ENCODE data around the gene SDHC.

DNA sequence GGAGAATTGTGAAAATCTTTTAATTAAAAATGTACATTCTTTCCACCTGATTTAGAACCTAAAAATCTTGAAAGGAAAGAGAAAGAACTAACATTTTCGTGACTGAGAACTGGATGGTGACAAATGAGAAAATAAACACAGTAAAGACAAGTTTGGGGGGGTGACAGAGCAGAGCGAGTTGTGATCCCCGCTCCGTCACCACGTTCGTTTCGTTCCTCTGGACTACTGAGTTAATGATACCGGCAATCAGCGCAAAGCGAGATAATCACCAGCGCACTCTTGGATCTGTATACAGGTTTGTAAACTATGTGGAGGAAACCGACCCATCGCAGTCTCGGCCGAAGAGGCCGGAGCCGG, 84.7 kb downstream of the SDHC start:
- TF ChIP-seq, protein P1, sequence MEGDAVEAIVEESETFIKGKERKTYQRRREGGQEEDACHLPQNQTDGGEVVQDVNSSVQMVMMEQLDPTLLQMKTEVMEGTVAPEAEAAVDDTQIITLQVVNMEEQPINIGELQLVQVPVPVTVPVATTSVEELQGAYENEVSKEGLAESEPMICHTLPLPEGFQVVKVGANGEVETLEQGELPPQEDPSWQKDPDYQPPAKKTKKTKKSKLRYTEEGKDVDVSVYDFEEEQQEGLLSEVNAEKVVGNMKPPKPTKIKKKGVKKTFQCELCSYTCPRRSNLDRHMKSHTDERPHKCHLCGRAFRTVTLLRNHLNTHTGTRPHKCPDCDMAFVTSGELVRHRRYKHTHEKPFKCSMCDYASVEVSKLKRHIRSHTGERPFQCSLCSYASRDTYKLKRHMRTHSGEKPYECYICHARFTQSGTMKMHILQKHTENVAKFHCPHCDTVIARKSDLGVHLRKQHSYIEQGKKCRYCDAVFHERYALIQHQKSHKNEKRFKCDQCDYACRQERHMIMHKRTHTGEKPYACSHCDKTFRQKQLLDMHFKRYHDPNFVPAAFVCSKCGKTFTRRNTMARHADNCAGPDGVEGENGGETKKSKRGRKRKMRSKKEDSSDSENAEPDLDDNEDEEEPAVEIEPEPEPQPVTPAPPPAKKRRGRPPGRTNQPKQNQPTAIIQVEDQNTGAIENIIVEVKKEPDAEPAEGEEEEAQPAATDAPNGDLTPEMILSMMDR (IDR thresholded peaks at IDR 0.05; ENCODE audit: low read depth, low read length), result no peak
- TF ChIP-seq POLR2A (IDR thresholded peaks at IDR 0.05; ENCODE audit: extremely low read depth, insufficient read length) (no peak), MAX (IDR thresholded peaks at IDR 0.05; ENCODE audit: low read depth, low read length) (no peak), MYC (IDR thresholded peaks at IDR 0.05; ENCODE audit: low read depth, low read length) (no peak)

Measured in NB4 (cell line).